HepG2 (cell line): ENCODE measurements around the gene PIM3. TPM values are rescaled to one million over a fixed set of nuclear protein-coding genes. Genes with fewer than 3 reads are reported as not detected.

Source experiments
- FOXA3 ChIP-seq: IDR thresholded peaks from 2 replicates; pipeline ENCODE4 v1.6.1; 2016; ENCODE audit warnings: missing genetic modification reagents, missing compliant biosample characterization
- GATAD2A ChIP-seq: IDR thresholded peaks from 2 replicates; pipeline ENCODE4 v1.6.1; 2016
- KMT2B ChIP-seq: IDR thresholded peaks from 2 replicates; pipeline ENCODE4 v1.6.1; 2016; ENCODE audit warnings: missing genetic modification reagents, missing compliant biosample characterization
- NONO ChIP-seq, 2 experiments: fragments of 450-650 bp in 1 of 2; sonication (generic) in 1 of 2; formaldehyde crosslinking in 1 of 2; IDR thresholded peaks in 1 of 2; conservative IDR thresholded peaks in 1 of 2; 2 replicates each; pipeline versions ENCODE4 v1.6.1 to v1.8.0; 2017 to 2022; ENCODE audit warnings: mild to moderate bottlenecking in 1 of 2, missing genetic modification reagents in 1 of 2, moderate library complexity in 1 of 2
- PHF5A ChIP-seq: IDR thresholded peaks from one replicate; pipeline ENCODE4 v1.6.1; 2018; ENCODE audit warnings: low read depth, missing genetic modification reagents; ENCODE audit not compliant: unreplicated experiment
- POLR2AphosphoS5 ChIP-seq: IDR thresholded peaks from 2 replicates; pipeline ENCODE4 v1.6.1; 2012; ENCODE audit warnings: low read depth, low read length
- REXO4 ChIP-seq: sonication (generic); formaldehyde crosslinking; IDR thresholded peaks from 2 replicates; pipeline ENCODE4 v1.8.0; 2022; ENCODE audit warnings: missing genetic modification reagents, mild to moderate bottlenecking, borderline replicate concordance
- RFX3 ChIP-seq: IDR thresholded peaks from 2 replicates; pipeline ENCODE4 v1.6.1; 2016; ENCODE audit warnings: missing biosample characterization, missing genetic modification reagents
- SAFB2 ChIP-seq: sonication (generic); formaldehyde crosslinking; IDR thresholded peaks from 2 replicates; pipeline ENCODE4 v1.5.1; 2020; ENCODE audit warnings: missing genetic modification reagents, low read depth, mild to moderate bottlenecking, borderline replicate concordance
- SMAD3 ChIP-seq: sonication (generic); formaldehyde crosslinking; IDR thresholded peaks from 2 replicates; pipeline ENCODE4 v1.4.0; 2020; ENCODE audit warnings: missing genetic modification reagents
- SRSF9 ChIP-seq: fragments of 200-400 bp; formaldehyde crosslinking; IDR thresholded peaks from 2 replicates; pipeline ENCODE4 v1.6.1; 2018; ENCODE audit warnings: borderline replicate concordance, mild to moderate bottlenecking, low read depth, low read length; ENCODE audit not compliant: insufficient read depth, poor library complexity, severe bottlenecking
- TCF7L2 ChIP-seq: IDR thresholded peaks from 2 replicates; pipeline ENCODE4 v1.6.1; 2011; ENCODE audit warnings: mild to moderate bottlenecking, low read depth, low read length, moderate library complexity
- TEAD3 ChIP-seq: optimal IDR thresholded peaks from 2 replicates; pipeline ENCODE3; 2016; ENCODE audit warnings: borderline replicate concordance
- ZNF136 ChIP-seq: sonication (generic); formaldehyde crosslinking; IDR thresholded peaks from 2 replicates; pipeline ENCODE4 v1.8.1; 2022; ENCODE audit warnings: low read depth, mild to moderate bottlenecking, moderate library complexity, missing genetic modification reagents
- ZNF251 ChIP-seq: sonication (generic); formaldehyde crosslinking; IDR thresholded peaks from 2 replicates; pipeline ENCODE4 v1.9.0; 2021; ENCODE audit warnings: mild to moderate bottlenecking, missing genetic modification reagents
- ZNF468 ChIP-seq: sonication (generic); formaldehyde crosslinking; IDR thresholded peaks from 2 replicates; pipeline ENCODE4 v1.8.0; 2022; ENCODE audit warnings: mild to moderate bottlenecking, moderate library complexity, missing genetic modification reagents
- ZNF510 ChIP-seq: sonication (generic); formaldehyde crosslinking; IDR thresholded peaks from 2 replicates; pipeline ENCODE4 v1.4.0; 2020; ENCODE audit warnings: low read depth, mild to moderate bottlenecking, missing genetic modification reagents
- ZNF790 ChIP-seq: sonication (generic); formaldehyde crosslinking; IDR thresholded peaks from 2 replicates; pipeline ENCODE4 v1.8.0; 2022; ENCODE audit warnings: missing genetic modification reagents, mild to moderate bottlenecking, borderline replicate concordance
- ZNF883 ChIP-seq: sonication (generic); formaldehyde crosslinking; IDR thresholded peaks from 2 replicates; pipeline ENCODE4 v1.5.1; 2020; ENCODE audit warnings: mild to moderate bottlenecking, missing genetic modification reagents; ENCODE audit errors: not compliant biosample characterization
- ZSCAN9 ChIP-seq: IDR thresholded peaks from 2 replicates; pipeline ENCODE4 v1.6.1; 2016; ENCODE audit warnings: borderline replicate concordance
- polyA plus RNA-seq, 8 experiments: library from polyadenylated mRNA; depleted of rRNA in 3 of 8; stranded (reverse) in 7 of 8; unstranded in 1 of 8; fragments of >200 nt; fragmentation: Illumina TruSeq in 4 of 8; extraction: Trizol in 4 of 8; gene quantifications; 2 replicates each; pipeline versions ENCODE4 v1.2.1 to v1.2.3, GENCODE V29; 2011 to 2016; ENCODE audit warnings: low read depth in 4 of 8, missing spikeins in 1 of 8, mixed read lengths in 1 of 8; ENCODE audit not compliant: insufficient read depth in 1 of 8
- total RNA-seq, 5 experiments: library from RNA; depleted of rRNA; stranded (reverse); fragments of >200 nt; fragmentation: Illumina TruSeq; extraction: Trizol; gene quantifications; 2 replicates each; pipeline ENCODE4 v1.2.3, GENCODE V29; 2016; ENCODE audit warnings: low read depth in 1 of 5
- TF ChIP-seq, protein P1 (sequence below): sonication (generic); formaldehyde crosslinking; IDR thresholded peaks from 2 replicates; pipeline ENCODE4 v1.5.1; 2020; ENCODE audit warnings: mild to moderate bottlenecking, missing genetic modification reagents, moderate library complexity
- TF ChIP-seq, protein P2 (sequence below): sonication (generic); formaldehyde crosslinking; IDR thresholded peaks from 2 replicates; pipeline ENCODE4 v1.4.0; 2020; ENCODE audit warnings: missing genetic modification reagents

The PIM3 gene
- total and polyA plus RNA-seq, 2 of the 13 experiments (the other 11 are each of a cell fraction or from before 2014, with no cell fraction given) = 21.6 to 31.2 TPM

DNA sequence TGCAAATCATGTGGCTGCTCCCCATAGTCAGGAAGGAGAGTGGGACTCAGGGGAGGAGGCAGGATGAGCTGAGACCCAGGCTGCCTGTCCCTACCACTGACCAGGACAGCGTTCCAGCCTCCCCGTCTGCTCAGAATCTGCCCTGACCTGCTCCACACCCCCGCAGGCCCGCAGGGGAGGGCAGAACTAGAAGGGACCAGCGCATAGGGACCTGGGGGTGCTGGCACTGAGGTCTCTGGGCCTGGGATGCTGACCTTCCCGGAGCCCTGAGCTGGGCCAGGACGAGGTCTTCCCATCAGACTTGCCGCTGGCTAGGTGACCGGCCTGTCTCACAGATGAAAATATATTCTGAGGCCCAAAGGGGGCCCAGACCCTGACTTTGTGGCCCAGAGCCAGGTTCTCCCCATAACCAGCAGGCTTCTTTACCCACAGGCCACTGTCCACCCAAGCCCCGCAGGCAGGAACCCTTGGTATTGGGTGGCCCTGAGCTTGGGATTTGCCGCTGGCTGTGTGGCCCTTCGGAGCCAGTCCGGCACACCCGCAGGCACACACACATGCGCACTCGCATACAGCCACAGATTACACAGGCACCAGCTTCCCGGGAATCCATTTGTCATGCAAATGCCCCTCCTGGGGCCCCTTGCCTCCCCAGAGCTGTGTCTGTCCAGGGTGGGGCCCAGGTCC is 13.8 kb upstream of the PIM3 start (continued):
- TF ChIP-seq, protein P1, sequence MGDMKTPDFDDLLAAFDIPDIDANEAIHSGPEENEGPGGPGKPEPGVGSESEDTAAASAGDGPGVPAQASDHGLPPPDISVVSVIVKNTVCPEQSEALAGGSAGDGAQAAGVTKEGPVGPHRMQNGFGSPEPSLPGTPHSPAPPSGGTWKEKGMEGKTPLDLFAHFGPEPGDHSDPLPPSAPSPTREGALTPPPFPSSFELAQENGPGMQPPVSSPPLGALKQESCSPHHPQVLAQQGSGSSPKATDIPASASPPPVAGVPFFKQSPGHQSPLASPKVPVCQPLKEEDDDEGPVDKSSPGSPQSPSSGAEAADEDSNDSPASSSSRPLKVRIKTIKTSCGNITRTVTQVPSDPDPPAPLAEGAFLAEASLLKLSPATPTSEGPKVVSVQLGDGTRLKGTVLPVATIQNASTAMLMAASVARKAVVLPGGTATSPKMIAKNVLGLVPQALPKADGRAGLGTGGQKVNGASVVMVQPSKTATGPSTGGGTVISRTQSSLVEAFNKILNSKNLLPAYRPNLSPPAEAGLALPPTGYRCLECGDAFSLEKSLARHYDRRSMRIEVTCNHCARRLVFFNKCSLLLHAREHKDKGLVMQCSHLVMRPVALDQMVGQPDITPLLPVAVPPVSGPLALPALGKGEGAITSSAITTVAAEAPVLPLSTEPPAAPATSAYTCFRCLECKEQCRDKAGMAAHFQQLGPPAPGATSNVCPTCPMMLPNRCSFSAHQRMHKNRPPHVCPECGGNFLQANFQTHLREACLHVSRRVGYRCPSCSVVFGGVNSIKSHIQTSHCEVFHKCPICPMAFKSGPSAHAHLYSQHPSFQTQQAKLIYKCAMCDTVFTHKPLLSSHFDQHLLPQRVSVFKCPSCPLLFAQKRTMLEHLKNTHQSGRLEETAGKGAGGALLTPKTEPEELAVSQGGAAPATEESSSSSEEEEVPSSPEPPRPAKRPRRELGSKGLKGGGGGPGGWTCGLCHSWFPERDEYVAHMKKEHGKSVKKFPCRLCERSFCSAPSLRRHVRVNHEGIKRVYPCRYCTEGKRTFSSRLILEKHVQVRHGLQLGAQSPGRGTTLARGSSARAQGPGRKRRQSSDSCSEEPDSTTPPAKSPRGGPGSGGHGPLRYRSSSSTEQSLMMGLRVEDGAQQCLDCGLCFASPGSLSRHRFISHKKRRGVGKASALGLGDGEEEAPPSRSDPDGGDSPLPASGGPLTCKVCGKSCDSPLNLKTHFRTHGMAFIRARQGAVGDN = peak; percentile 79
- TF ChIP-seq ZNF790 (CRISPR knock-in tag) (peak; percentile 26; the same call in 1 of the 2 replicates), REXO4 (no peak), ZNF251 (CRISPR knock-in tag) (no peak), POLR2AphosphoS5 (peak; percentile 17; the same call in 1 of the 2 replicates), ZNF468 (no peak), SMAD3 (CRISPR knock-in tag) (0 out of 2 replicates have a peak, but pooled peaks have one; percentile 9), TCF7L2 (no peak), GATAD2A (no peak), FOXA3 (peak; percentile 22; the same call in 1 of the 2 replicates), SAFB2 (CRISPR knock-in tag) (0 out of 2 replicates have a peak, but pooled peaks have one; percentile 8), ZNF136 (no peak), TEAD3 (peak; percentile 31), ZSCAN9 (CRISPR knock-in tag) (no peak), PHF5A (CRISPR knock-in tag) (peak; percentile 68), NONO (IDR thresholded peaks at IDR 0.05) (no peak), NONO (CRISPR knock-in tag; conservative IDR thresholded peaks at IDR 0.05) (no peak), ZNF510 (CRISPR knock-in tag) (no peak), ZNF883 (CRISPR knock-in tag) (no peak), RFX3 (CRISPR knock-in tag) (no peak), KMT2B (CRISPR knock-in tag) (peak; percentile 33; the same call in 1 of the 2 replicates), SRSF9 (no peak)
- TF ChIP-seq, protein P2, sequence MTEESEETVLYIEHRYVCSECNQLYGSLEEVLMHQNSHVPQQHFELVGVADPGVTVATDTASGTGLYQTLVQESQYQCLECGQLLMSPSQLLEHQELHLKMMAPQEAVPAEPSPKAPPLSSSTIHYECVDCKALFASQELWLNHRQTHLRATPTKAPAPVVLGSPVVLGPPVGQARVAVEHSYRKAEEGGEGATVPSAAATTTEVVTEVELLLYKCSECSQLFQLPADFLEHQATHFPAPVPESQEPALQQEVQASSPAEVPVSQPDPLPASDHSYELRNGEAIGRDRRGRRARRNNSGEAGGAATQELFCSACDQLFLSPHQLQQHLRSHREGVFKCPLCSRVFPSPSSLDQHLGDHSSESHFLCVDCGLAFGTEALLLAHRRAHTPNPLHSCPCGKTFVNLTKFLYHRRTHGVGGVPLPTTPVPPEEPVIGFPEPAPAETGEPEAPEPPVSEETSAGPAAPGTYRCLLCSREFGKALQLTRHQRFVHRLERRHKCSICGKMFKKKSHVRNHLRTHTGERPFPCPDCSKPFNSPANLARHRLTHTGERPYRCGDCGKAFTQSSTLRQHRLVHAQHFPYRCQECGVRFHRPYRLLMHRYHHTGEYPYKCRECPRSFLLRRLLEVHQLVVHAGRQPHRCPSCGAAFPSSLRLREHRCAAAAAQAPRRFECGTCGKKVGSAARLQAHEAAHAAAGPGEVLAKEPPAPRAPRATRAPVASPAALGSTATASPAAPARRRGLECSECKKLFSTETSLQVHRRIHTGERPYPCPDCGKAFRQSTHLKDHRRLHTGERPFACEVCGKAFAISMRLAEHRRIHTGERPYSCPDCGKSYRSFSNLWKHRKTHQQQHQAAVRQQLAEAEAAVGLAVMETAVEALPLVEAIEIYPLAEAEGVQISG (CRISPR knock-in tag) = peak; percentile 33
